Suprapubic skin (tissue), 4 donors: ENCODE results near the gene CCNL2. TPM values are rescaled to one million over a fixed set of nuclear protein-coding genes. Genes with fewer than 3 reads are reported as not detected.
A peak's percentile ranks its signal among the peaks of the same experiment; 100 is the strongest.
"Not testable (repeated sequence)": the region's sequence is repeated elsewhere in the genome, so short reads cannot be mapped to it uniquely, and the experiment has no call there.

Experiments used
- DNase-seq, 2 donors: peaks; one replicate each; pipeline ENCODE4 v3.0.0-alpha.2; 2019; ENCODE audit warnings: low spot score in 2 of 2
- H3K27ac ChIP-seq: fragments of 200-600 bp; sonication (generic); one replicate; pipeline ENCODE4 v1.5.1; 2019
- H3K27me3 ChIP-seq: fragments of 200-600 bp; sonication (generic); one replicate; pipeline ENCODE4 v1.5.1; 2019
- H3K36me3 ChIP-seq: fragments of 200-600 bp; sonication (generic); one replicate; pipeline ENCODE4 v1.5.1; 2019
- H3K4me1 ChIP-seq: fragments of 200-600 bp; sonication (generic); one replicate; pipeline ENCODE4 v1.5.1; 2019
- H3K4me3 ChIP-seq: fragments of 200-600 bp; sonication (generic); one replicate; pipeline ENCODE4 v1.5.1; 2019; ENCODE audit warnings: mild to moderate bottlenecking
- H3K9me3 ChIP-seq: fragments of 200-600 bp; sonication (generic); one replicate; pipeline ENCODE4 v1.5.1; 2019
- EP300 ChIP-seq: sonication (generic); formaldehyde crosslinking; IDR thresholded peaks from one replicate; pipeline ENCODE4 v1.6.1; 2017; ENCODE audit warnings: antibody characterized with exemption
- POLR2A ChIP-seq, 2 donors: fragments of 450-650 bp; IDR thresholded peaks; one replicate each; pipeline ENCODE4 v1.6.1; 2017; ENCODE audit warnings: antibody characterized with exemption in 2 of 2, mild to moderate bottlenecking in 2 of 2, moderate library complexity in 2 of 2
- POLR2AphosphoS5 ChIP-seq, 3 donors: sonication (generic); formaldehyde crosslinking; IDR thresholded peaks; one replicate each; pipeline ENCODE4 v1.6.1; 2017; ENCODE audit warnings: antibody characterized with exemption in 3 of 3
- WGBS: methylation state at CpG from one replicate; pipeline ENCODE4 v1.1.5; 2018; 5-methylcytosine and 5-hydroxymethylcytosine counted together
- total RNA-seq, 4 donors: library from RNA; depleted of rRNA; stranded (reverse); fragments of >200 nt; gene quantifications; one replicate each; pipeline ENCODE4 v1.1.0, GENCODE V29; 2016
- TF ChIP-seq, protein P1 (sequence below), 2 donors: fragments of 200-600 bp in 1 of 2; fragments of 450-650 bp in 1 of 2; sonication (generic) in 1 of 2; IDR thresholded peaks; one replicate each; pipeline ENCODE4 v1.5.1; 2016 to 2019; ENCODE audit warnings: antibody characterized with exemption in 2 of 2, mild to moderate bottlenecking in 1 of 2, moderate library complexity in 1 of 2

The CCNL2 gene
- total RNA-seq, 4 donors from 2014 or later, result 136 to 599 (median 160) TPM

DNA sequence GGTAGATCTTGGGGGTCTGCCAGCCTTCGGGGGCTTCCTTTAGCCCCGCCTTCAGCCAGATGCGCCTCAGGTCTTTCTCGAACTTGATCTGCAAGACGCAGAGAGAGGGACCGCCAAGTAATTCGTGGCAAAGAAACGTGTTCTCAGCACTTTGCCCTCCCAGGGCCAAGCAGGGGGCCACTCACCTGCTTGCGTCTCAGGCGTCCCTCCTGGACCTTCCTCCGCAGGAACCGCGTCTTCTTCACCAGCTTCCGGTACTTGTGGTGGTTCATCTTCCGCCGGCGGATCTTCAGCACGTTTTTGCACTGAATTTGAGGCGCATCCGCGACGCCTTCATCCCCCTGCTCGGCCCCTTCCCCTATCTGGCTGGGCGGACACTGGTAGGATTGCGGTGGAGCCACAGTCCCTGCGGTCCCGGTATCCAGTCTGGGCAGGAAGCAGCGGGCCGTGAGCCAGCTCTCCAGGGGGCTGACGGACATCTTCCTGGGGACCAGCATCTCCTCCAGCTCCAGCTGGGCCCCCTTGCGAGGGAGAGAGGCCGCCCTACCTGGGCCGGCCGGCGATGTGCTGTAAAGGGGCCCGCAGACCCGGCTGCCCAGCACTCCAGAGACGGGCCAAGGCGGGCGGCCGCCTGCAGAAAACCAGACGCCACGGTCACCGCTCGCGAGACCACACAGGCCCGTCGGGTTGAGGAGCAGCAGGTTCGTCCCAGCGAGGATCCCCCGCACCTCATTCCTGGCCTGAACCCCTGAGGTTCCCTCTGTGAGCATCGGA is 25.1 kb downstream of the CCNL2 start:
- TF ChIP-seq POLR2AphosphoS5 (IDR thresholded peaks at IDR 0.05) (no peak), POLR2A (IDR thresholded peaks at IDR 0.05) (no peak), EP300 (no peak)
- TF ChIP-seq, protein P1, sequence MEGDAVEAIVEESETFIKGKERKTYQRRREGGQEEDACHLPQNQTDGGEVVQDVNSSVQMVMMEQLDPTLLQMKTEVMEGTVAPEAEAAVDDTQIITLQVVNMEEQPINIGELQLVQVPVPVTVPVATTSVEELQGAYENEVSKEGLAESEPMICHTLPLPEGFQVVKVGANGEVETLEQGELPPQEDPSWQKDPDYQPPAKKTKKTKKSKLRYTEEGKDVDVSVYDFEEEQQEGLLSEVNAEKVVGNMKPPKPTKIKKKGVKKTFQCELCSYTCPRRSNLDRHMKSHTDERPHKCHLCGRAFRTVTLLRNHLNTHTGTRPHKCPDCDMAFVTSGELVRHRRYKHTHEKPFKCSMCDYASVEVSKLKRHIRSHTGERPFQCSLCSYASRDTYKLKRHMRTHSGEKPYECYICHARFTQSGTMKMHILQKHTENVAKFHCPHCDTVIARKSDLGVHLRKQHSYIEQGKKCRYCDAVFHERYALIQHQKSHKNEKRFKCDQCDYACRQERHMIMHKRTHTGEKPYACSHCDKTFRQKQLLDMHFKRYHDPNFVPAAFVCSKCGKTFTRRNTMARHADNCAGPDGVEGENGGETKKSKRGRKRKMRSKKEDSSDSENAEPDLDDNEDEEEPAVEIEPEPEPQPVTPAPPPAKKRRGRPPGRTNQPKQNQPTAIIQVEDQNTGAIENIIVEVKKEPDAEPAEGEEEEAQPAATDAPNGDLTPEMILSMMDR (IDR thresholded peaks at IDR 0.05), result no peak
- Histone ChIP-seq H3K27me3 (no peaks in the 10 kb centered on the region), H3K27ac (peak overlapping the region; percentile 90), H3K36me3 (peaks cover 7% of the 10 kb centered on the region), H3K9me3 (no peaks in the 10 kb centered on the region), H3K4me3 (peak overlapping the region; percentile 99), H3K4me1 (peaks cover 46% of the 10 kb centered on the region)
- WGBS, result 48% methylated on average over 46 of the region's 52 CpGs
- peak in 1 of 2 donors; percentile 77 for DNase-seq

GRCh38 chr1:1373051-1373814 is 25.9 kb downstream of the CCNL2 start:
- no peaks in the 10 kb centered on the region for H3K27me3 ChIP-seq
- no peaks in the 10 kb centered on the region for H3K9me3 ChIP-seq
- WGBS, result 89% methylated on average over 18 of the region's 26 CpGs
- TF ChIP-seq EP300 (no peak), POLR2A (IDR thresholded peaks at IDR 0.05) (no peak), POLR2AphosphoS5 (IDR thresholded peaks at IDR 0.05) (no peak)
- TF ChIP-seq, protein P1 (IDR thresholded peaks at IDR 0.05), result no peak
- H3K4me1 ChIP-seq, result peaks cover 46% of the 10 kb centered on the region
- H3K4me3 ChIP-seq, result peak overlapping the region; percentile 99
- no peak overlapping the region for H3K27ac ChIP-seq
- H3K36me3 ChIP-seq, result peaks cover 7% of the 10 kb centered on the region
- DNase-seq, result no peak

GRCh38 chr1:1371746-1372711 is 27.1 kb downstream of the CCNL2 start:
- Histone ChIP-seq H3K9me3 (no peaks in the 10 kb centered on the region), H3K36me3 (peaks cover 7% of the 10 kb centered on the region), H3K27ac (no peak overlapping the region), H3K27me3 (no peaks in the 10 kb centered on the region), H3K4me3 (no peak overlapping the region), H3K4me1 (peaks cover 46% of the 10 kb centered on the region)
- 42% methylated on average over 13 of the region's 26 CpGs for WGBS
- DNase-seq, result peak in 1 of 2 donors; percentile 83
- TF ChIP-seq POLR2A (IDR thresholded peaks at IDR 0.05), result no peak
- TF ChIP-seq, protein P1 (IDR thresholded peaks at IDR 0.05), result peak; percentile 91 to 98

GRCh38 chr1:1371364-1371745 is 27.8 kb downstream of the CCNL2 start:
- H3K4me3 ChIP-seq, result no peak overlapping the region
- no peaks in the 10 kb centered on the region for H3K9me3 ChIP-seq
- H3K36me3 ChIP-seq, result peaks cover 7% of the 10 kb centered on the region
- no peak for TF ChIP-seq EP300
- no peaks in the 10 kb centered on the region for H3K27me3 ChIP-seq
- no peak overlapping the region for H3K27ac ChIP-seq
- peaks cover 41% of the 10 kb centered on the region for H3K4me1 ChIP-seq
- DNase-seq, result no peak
- WGBS, result 62% methylated on average over 3 of the region's 12 CpGs

DNA sequence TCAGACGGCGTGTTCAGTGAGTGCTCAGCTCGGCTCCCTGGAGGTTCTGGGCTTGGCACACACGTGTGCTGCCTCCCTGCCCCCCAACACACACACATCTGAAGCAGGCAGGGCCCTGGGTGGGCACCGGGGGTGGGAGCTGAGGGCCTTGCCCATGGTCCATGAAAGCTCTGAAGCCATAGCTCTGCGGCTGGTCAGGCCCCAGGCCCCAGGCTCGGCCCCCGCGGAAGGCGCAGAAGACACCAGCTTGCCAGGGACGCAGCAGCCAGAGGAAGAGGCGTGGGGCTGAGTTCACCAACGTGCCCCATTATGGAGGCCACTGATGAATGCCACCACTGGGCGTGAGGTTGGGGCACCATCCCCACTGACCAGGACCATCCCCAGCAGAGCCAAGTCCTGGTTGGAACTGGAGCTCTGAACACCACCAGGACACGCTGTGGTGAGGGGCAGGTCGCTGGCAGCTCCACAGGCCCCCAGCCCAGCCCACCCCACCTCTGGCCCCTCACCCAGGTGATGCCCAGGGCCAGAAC is 28.3 kb downstream of the CCNL2 start:
- no peaks in the 10 kb centered on the region for H3K27me3 ChIP-seq
- no peak overlapping the region for H3K27ac ChIP-seq
- H3K4me1 ChIP-seq, result peaks cover 36% of the 10 kb centered on the region
- WGBS, result 79% methylated on average over 8 of the region's 16 CpGs
- peaks cover 7% of the 10 kb centered on the region for H3K36me3 ChIP-seq
- TF ChIP-seq POLR2AphosphoS5 (IDR thresholded peaks at IDR 0.05) (no peak), POLR2A (IDR thresholded peaks at IDR 0.05) (no peak), EP300 (no peak)
- TF ChIP-seq, protein P1 (IDR thresholded peaks at IDR 0.05), result no peak
- DNase-seq, result peak in 1 of 2 donors; percentile 63
- H3K9me3 ChIP-seq, result no peaks in the 10 kb centered on the region
- no peak overlapping the region for H3K4me3 ChIP-seq

GRCh38 chr1:1370094-1370493 is 29.0 kb downstream of the CCNL2 start:
- H3K9me3 ChIP-seq, H3K27me3 ChIP-seq, H3K4me3 ChIP-seq, DNase-seq, H3K27ac ChIP-seq, H3K36me3 ChIP-seq: not testable (repeated sequence)
- H3K4me1 ChIP-seq, result peaks cover 33% of the 10 kb centered on the region
- WGBS, result 85% methylated on average over 14 of the region's 14 CpGs
